GM19438 (cell line): ENCODE data around the gene GFRA1.
"Not testable (repeated sequence)": the region's sequence is repeated elsewhere in the genome, so short reads cannot be mapped to it uniquely, and the experiment has no call there.

Experiments used
- ATAC-seq: cut with Tn5 transposase; IDR thresholded peaks from one replicate; pipeline ENCODE4 v1.9.1; 2021; ENCODE audit warnings: low read depth; ENCODE audit not compliant: unreplicated experiment

The GFRA1 gene

GRCh38 chr10:116045366-116046356, 227.3 kb downstream of the GFRA1 start:
- no peak for ATAC-seq

GRCh38 chr10:116044801-116045248, 228.2 kb downstream of the GFRA1 start:
- no peak for ATAC-seq

- ATAC-seq = no peak
These were observed 229.1 kb downstream of the GFRA1 start for GRCh38 chr10:116043861-116044260.

- ATAC-seq = no peak
These were observed 229.7 kb downstream of the GFRA1 start for GRCh38 chr10:116043304-116043703.

GRCh38 chr10:116041948-116042347, 231.1 kb downstream of the GFRA1 start:
- ATAC-seq = no peak

- ATAC-seq = no peak
These were observed 233.4 kb downstream of the GFRA1 start for GRCh38 chr10:116039612-116040011.

- no peak for ATAC-seq
These were observed 234.7 kb downstream of the GFRA1 start for GRCh38 chr10:116038259-116038658.

- not testable (repeated sequence) for ATAC-seq
These were observed 237.6 kb downstream of the GFRA1 start for GRCh38 chr10:116035406-116035805.

- no peak for ATAC-seq
These were observed 242.4 kb downstream of the GFRA1 start for GRCh38 chr10:116030576-116030975.

GRCh38 chr10:116029826-116030225, 243.2 kb downstream of the GFRA1 start:
- no peak for ATAC-seq

- no peak for ATAC-seq
These were observed 245.7 kb downstream of the GFRA1 start for GRCh38 chr10:116027355-116027754.

GRCh38 chr10:116026725-116027124, 246.3 kb downstream of the GFRA1 start:
- ATAC-seq = no peak

- ATAC-seq = no peak
These were observed 246.7 kb downstream of the GFRA1 start for GRCh38 chr10:116026315-116026714.

GRCh38 chr10:116024271-116024878, 248.6 kb downstream of the GFRA1 start:
- ATAC-seq = no peak

- no peak for ATAC-seq
These were observed 255.6 kb downstream of the GFRA1 start for GRCh38 chr10:116017405-116017804.

GRCh38 chr10:116015583-116016333, 257.2 kb downstream of the GFRA1 start:
- ATAC-seq = no peak

- no peak for ATAC-seq
These were observed 258.0 kb downstream of the GFRA1 start for GRCh38 chr10:116014871-116015582.

- ATAC-seq = no peak
These were observed 258.7 kb downstream of the GFRA1 start for GRCh38 chr10:116014326-116014725.

GRCh38 chr10:116011929-116012328, 261.1 kb downstream of the GFRA1 start:
- no peak for ATAC-seq

- no peak for ATAC-seq
These were observed 265.6 kb downstream of the GFRA1 start for GRCh38 chr10:116007256-116007891.
